SU-DHL-6 (cell line): Measurements from ENCODE around the gene SGIP1.

Experiments used
- H2AFZ ChIP-seq: fragments of 200-600 bp; sonication (generic); 2 replicates; pipeline ENCODE4 v1.6.1; 2014; ENCODE audit warnings: low read depth, mild to moderate bottlenecking, moderate library complexity, mixed read lengths, antibody characterized with exemption, low read length; ENCODE audit not compliant: severe bottlenecking
- H3F3A ChIP-seq: fragments of 200-600 bp; shearing (Covaris generic); 2 replicates; pipeline ENCODE4 v1.6.0; 2016; ENCODE audit warnings: antibody characterized with exemption, mild to moderate bottlenecking; ENCODE audit not compliant: insufficient read depth
- H3K27ac ChIP-seq: fragments of 200-600 bp; sonication (generic); 2 replicates; pipeline ENCODE4 v1.5.1; 2016; ENCODE audit warnings: low read depth, mild to moderate bottlenecking, low read length, moderate library complexity, mixed read lengths
- H3K27me3 ChIP-seq: fragments of 200-600 bp; sonication (generic), shearing (Covaris generic); 2 replicates; pipeline ENCODE4 v1.6.0; 2014; ENCODE audit warnings: mild to moderate bottlenecking, low read length
- H3K36me3 ChIP-seq: fragments of 200-600 bp; sonication (generic); 2 replicates; pipeline ENCODE4 v1.6.1; 2014; ENCODE audit warnings: mild to moderate bottlenecking, low read length, mixed read lengths
- H3K4me2 ChIP-seq: fragments of 300-600, 200-600 bp; shearing (Covaris generic), sonication (generic); 2 replicates; pipeline ENCODE4 v1.6.0; 2014; ENCODE audit warnings: low read length, low read depth, mild to moderate bottlenecking; ENCODE audit not compliant: poor library complexity, severe bottlenecking
- H3K4me3 ChIP-seq: fragments of 200-600 bp; sonication (generic); 2 replicates; pipeline ENCODE4 v1.5.1; 2014; ENCODE audit warnings: antibody characterized with exemption, low read length, mild to moderate bottlenecking, mixed read lengths; ENCODE audit not compliant: insufficient read depth, poor library complexity, severe bottlenecking
- H3K79me2 ChIP-seq: fragments of 200-600 bp; sonication (generic); 2 replicates; pipeline ENCODE4 v1.6.1; 2014; ENCODE audit warnings: mild to moderate bottlenecking, low read length, moderate library complexity; ENCODE audit not compliant: insufficient read depth
- H3K9ac ChIP-seq: fragments of 200-600 bp; sonication (generic); 2 replicates; pipeline ENCODE4 v1.7.0; 2014; ENCODE audit warnings: mild to moderate bottlenecking, low read length
- H3K9me2 ChIP-seq: fragments of 200-600 bp; sonication (generic); replicated peaks from 2 replicates; pipeline ENCODE4 v1.6.1; 2014; ENCODE audit warnings: low read length; ENCODE audit not compliant: insufficient read depth
- H3K9me3 ChIP-seq: fragments of 200-600 bp; sonication (generic); 2 replicates; pipeline ENCODE4 v1.6.1; 2014; ENCODE audit warnings: low read length, mixed read lengths; ENCODE audit not compliant: insufficient read depth
- H4K20me1 ChIP-seq: fragments of 200-600 bp; sonication (generic); 2 replicates; pipeline ENCODE4 v1.6.1; 2014; ENCODE audit warnings: low read depth, mild to moderate bottlenecking, antibody characterized with exemption, low read length, moderate library complexity, mixed read lengths
- EZH2phosphoT487 ChIP-seq: fragments of 200-600 bp; sonication (generic), shearing (Covaris generic); conservative IDR thresholded peaks from 2 replicates; pipeline ENCODE4 v1.6.1; 2018; ENCODE audit warnings: mild to moderate bottlenecking, antibody characterized with exemption, low read length, moderate library complexity, mixed read lengths
- TF ChIP-seq, protein P1 (sequence below): fragments of 200-600 bp; sonication (generic); IDR thresholded peaks from one replicate; pipeline ENCODE4 v1.5.1; 2017; ENCODE audit warnings: antibody characterized with exemption, mild to moderate bottlenecking, low read length, moderate library complexity; ENCODE audit not compliant: insufficient read depth, poor library complexity, severe bottlenecking

SGIP1 gene

DNA sequence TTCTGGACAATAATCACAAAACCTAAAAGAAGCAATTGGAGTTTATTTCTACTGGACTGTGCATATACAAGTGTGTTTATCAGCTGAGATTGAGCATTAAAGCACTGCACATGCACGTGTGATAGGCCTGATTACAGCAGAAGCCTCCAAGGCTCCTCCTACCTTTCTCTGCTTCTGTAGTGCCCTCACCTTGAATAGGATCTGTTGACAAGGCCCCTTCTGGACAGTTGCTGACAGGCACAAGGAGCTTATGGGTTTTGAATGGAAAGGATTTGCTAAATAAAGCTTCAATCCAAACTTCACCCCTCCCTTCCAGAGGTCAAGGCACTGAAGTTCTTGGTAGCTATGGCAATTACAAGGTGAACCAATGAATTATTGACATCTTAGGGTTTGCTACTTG is 7.9 kb upstream of the SGIP1 start:
- TF ChIP-seq, protein P1, sequence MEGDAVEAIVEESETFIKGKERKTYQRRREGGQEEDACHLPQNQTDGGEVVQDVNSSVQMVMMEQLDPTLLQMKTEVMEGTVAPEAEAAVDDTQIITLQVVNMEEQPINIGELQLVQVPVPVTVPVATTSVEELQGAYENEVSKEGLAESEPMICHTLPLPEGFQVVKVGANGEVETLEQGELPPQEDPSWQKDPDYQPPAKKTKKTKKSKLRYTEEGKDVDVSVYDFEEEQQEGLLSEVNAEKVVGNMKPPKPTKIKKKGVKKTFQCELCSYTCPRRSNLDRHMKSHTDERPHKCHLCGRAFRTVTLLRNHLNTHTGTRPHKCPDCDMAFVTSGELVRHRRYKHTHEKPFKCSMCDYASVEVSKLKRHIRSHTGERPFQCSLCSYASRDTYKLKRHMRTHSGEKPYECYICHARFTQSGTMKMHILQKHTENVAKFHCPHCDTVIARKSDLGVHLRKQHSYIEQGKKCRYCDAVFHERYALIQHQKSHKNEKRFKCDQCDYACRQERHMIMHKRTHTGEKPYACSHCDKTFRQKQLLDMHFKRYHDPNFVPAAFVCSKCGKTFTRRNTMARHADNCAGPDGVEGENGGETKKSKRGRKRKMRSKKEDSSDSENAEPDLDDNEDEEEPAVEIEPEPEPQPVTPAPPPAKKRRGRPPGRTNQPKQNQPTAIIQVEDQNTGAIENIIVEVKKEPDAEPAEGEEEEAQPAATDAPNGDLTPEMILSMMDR, result no peak
- no peak for TF ChIP-seq EZH2phosphoT487
- no peaks in the 10 kb centered on the region for H3K9me2 ChIP-seq
- no peak overlapping the region for H3K4me2 ChIP-seq
- no peaks in the 10 kb centered on the region for H3F3A ChIP-seq
- H3K79me2 ChIP-seq, result no peaks in the 10 kb centered on the region
- no peaks in the 10 kb centered on the region for H3K27me3 ChIP-seq
- H3K9me3 ChIP-seq, result no peaks in the 10 kb centered on the region
- no peak overlapping the region for H2AFZ ChIP-seq
- no peak overlapping the region for H3K9ac ChIP-seq
- H3K36me3 ChIP-seq, result no peaks in the 10 kb centered on the region
- H3K4me3 ChIP-seq, result no peak overlapping the region
- H4K20me1 ChIP-seq, result no peaks in the 10 kb centered on the region
- no peak overlapping the region for H3K27ac ChIP-seq

DNA sequence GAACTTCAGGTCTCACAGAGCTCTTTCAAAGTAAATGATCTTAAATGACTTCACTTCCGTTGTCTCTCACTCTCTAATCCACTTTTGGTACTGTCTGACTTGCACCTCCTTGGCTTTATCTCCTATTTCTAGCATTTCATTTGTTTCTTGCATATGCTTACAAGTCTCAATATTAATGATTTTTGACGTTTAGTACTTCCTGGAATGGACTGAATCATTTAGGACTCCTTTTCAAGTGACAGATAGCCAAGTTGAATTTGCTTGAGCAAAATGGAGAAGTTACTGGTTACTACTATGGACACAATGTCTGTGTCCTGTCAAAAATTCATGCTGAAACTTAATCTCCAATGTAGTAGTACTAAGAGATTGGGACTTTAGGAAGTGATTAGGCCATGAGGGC is 7.0 kb upstream of the SGIP1 start:
- Histone ChIP-seq H3K79me2 (no peaks in the 10 kb centered on the region), H3K27me3 (no peaks in the 10 kb centered on the region), H3K9me2 (no peaks in the 10 kb centered on the region), H2AFZ (no peak overlapping the region), H3K27ac (no peak overlapping the region), H3F3A (no peaks in the 10 kb centered on the region), H3K9ac (no peak overlapping the region), H3K4me3 (no peak overlapping the region), H3K36me3 (no peaks in the 10 kb centered on the region), H3K4me2 (no peak overlapping the region), H4K20me1 (no peaks in the 10 kb centered on the region), H3K9me3 (no peaks in the 10 kb centered on the region)
- TF ChIP-seq, protein P1, result no peak
- TF ChIP-seq EZH2phosphoT487, result no peak

DNA sequence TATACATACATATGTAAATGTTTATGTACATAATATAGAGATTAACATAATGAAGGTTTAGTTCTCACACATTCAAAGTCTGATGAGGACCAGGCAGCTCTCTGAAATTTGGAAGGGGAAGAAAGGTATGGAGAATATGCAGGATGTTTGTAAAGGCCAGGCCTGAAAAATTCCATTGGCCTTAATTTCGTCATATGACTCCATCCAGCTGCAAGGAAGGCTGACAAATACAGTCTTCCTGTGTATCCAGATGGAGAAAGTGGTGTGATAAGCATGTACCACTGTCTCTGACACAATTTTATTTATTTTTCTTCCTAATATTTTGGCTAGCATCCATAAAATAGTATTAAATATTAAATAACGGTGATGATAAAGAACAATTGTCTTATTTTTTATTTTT is 6.3 kb upstream of the SGIP1 start:
- H3K27ac ChIP-seq, result no peak overlapping the region
- H3K9me3 ChIP-seq, result no peaks in the 10 kb centered on the region
- H3K4me2 ChIP-seq, result no peak overlapping the region
- no peaks in the 10 kb centered on the region for H3K9me2 ChIP-seq
- H3K79me2 ChIP-seq, result no peaks in the 10 kb centered on the region
- H3K27me3 ChIP-seq, result no peaks in the 10 kb centered on the region
- H3K36me3 ChIP-seq, result no peaks in the 10 kb centered on the region
- H2AFZ ChIP-seq, result no peak overlapping the region
- no peaks in the 10 kb centered on the region for H3F3A ChIP-seq
- TF ChIP-seq EZH2phosphoT487, result no peak
- TF ChIP-seq, protein P1, result no peak
- no peak overlapping the region for H3K4me3 ChIP-seq
- H4K20me1 ChIP-seq, result no peaks in the 10 kb centered on the region
- no peak overlapping the region for H3K9ac ChIP-seq
